GM19025 (cell line): ENCODE measurements around the gene GDPD5.
A peak's percentile ranks its signal among the peaks of the same experiment; 100 is the strongest.
"Not testable (repeated sequence)": the region's sequence is repeated elsewhere in the genome, so short reads cannot be mapped to it uniquely, and the experiment has no call there.

Experiments used
- ATAC-seq: cut with Tn5 transposase; IDR thresholded peaks from one replicate; pipeline ENCODE4 v1.9.1; 2021; ENCODE audit warnings: mild to moderate bottlenecking, low read depth, moderate library complexity; ENCODE audit not compliant: unreplicated experiment

GDPD5 gene

GRCh38 chr11:75431533-75432525, 93.9 kb downstream of the GDPD5 start:
- ATAC-seq, result no peak

GRCh38 chr11:75430714-75431532, 94.8 kb downstream of the GDPD5 start:
- ATAC-seq, result no peak

GRCh38 chr11:75429902-75430713, 95.6 kb downstream of the GDPD5 start:
- ATAC-seq, result peak; percentile 37

- ATAC-seq, result no peak
Observed at GRCh38 chr11:75429641-75429901, 96.2 kb downstream of the GDPD5 start.

- no peak for ATAC-seq
Observed at GRCh38 chr11:75428989-75429640, 96.6 kb downstream of the GDPD5 start.

- peak; percentile 72 for ATAC-seq
Observed at GRCh38 chr11:75428281-75428724, 97.4 kb downstream of the GDPD5 start.

GRCh38 chr11:75427181-75427580, 98.6 kb downstream of the GDPD5 start:
- no peak for ATAC-seq

GRCh38 chr11:75426720-75427086, 99.0 kb downstream of the GDPD5 start:
- ATAC-seq, result no peak

- ATAC-seq, result no peak
Observed at GRCh38 chr11:75425422-75425821, 100.3 kb downstream of the GDPD5 start.

GRCh38 chr11:75424396-75424795, 101.3 kb downstream of the GDPD5 start:
- no peak for ATAC-seq

GRCh38 chr11:75423721-75424120, 102.0 kb downstream of the GDPD5 start:
- ATAC-seq, result no peak

- no peak for ATAC-seq
Observed at GRCh38 chr11:75422248-75423231, 103.2 kb downstream of the GDPD5 start.

- no peak for ATAC-seq
Observed at GRCh38 chr11:75421902-75422247, 103.9 kb downstream of the GDPD5 start.

GRCh38 chr11:75421035-75421602, 104.6 kb downstream of the GDPD5 start:
- no peak for ATAC-seq

- no peak for ATAC-seq
Observed at GRCh38 chr11:75420224-75421034, 105.3 kb downstream of the GDPD5 start.

- ATAC-seq, result no peak
Observed at GRCh38 chr11:75413864-75414263, 111.9 kb downstream of the GDPD5 start.

- ATAC-seq, result not testable (repeated sequence)
Observed at GRCh38 chr11:75413146-75413545, 112.6 kb downstream of the GDPD5 start.

GRCh38 chr11:75409971-75410370, 115.8 kb downstream of the GDPD5 start:
- not testable (repeated sequence) for ATAC-seq
